ENCODE data around the gene THYN1.

- TF ChIP-seq POLR2AphosphoS5 (IDR thresholded peaks at IDR 0.05) = no peak
- TF ChIP-seq, protein P1, sequence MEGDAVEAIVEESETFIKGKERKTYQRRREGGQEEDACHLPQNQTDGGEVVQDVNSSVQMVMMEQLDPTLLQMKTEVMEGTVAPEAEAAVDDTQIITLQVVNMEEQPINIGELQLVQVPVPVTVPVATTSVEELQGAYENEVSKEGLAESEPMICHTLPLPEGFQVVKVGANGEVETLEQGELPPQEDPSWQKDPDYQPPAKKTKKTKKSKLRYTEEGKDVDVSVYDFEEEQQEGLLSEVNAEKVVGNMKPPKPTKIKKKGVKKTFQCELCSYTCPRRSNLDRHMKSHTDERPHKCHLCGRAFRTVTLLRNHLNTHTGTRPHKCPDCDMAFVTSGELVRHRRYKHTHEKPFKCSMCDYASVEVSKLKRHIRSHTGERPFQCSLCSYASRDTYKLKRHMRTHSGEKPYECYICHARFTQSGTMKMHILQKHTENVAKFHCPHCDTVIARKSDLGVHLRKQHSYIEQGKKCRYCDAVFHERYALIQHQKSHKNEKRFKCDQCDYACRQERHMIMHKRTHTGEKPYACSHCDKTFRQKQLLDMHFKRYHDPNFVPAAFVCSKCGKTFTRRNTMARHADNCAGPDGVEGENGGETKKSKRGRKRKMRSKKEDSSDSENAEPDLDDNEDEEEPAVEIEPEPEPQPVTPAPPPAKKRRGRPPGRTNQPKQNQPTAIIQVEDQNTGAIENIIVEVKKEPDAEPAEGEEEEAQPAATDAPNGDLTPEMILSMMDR (IDR thresholded peaks at IDR 0.05) = no peak
These were observed 15.6 kb downstream of the THYN1 start for GRCh38 chr11:134237557-134237922.
